ENCODE data around the gene MAP2K5. TPM values are rescaled to one million over a fixed set of nuclear protein-coding genes. Genes with fewer than 3 reads are reported as not detected.

Gene MAP2K5
- polyA plus RNA-seq, 1 donor from 2014 or later = 15.2 TPM

DNA sequence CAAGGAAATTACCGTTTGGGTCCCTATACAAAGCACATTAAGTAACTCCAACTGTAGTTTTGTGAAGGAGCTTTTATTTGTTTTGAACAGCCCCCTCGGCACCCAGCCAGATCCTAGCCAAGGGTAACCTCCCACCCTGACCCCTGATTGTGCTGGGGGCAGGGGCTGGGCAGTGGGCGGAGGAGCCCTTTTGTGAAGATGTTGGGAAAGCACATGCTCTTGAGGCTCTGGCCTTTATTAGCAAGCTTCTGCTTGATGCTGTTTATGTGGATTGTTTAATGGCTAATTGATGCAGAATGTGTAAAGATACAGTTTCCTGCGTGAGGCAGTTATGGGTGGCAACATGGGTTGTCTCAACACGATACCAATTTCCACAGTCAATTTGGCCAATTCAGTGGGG is 136.5 kb downstream of the MAP2K5 start:
- Mint-ChIP-seq H3K4me3 (no peak overlapping the region), H3K27me3 (no peaks in the 10 kb centered on the region), H3K9me3 (peaks cover 2 to 5% (median 4%) of the 10 kb centered on the region in 3 donors), H3K4me1 (no peaks in the 10 kb centered on the region), H3K27ac (no peak overlapping the region), H3K36me3 (no peaks in the 10 kb centered on the region)

- H3K4me3 Mint-ChIP-seq = no peak overlapping the region
- peaks cover 3% of the 10 kb centered on the region for H3K36me3 Mint-ChIP-seq
- no peaks in the 10 kb centered on the region for H3K4me1 Mint-ChIP-seq
- H3K27me3 Mint-ChIP-seq = no peaks in the 10 kb centered on the region
- H3K27ac Mint-ChIP-seq = no peak overlapping the region
- peaks cover 2 to 10% (median 9%) of the 10 kb centered on the region in 3 donors for H3K9me3 Mint-ChIP-seq
Measured at GRCh38 chr15:67680641-67681040, 138.1 kb downstream of the MAP2K5 start.

DNA sequence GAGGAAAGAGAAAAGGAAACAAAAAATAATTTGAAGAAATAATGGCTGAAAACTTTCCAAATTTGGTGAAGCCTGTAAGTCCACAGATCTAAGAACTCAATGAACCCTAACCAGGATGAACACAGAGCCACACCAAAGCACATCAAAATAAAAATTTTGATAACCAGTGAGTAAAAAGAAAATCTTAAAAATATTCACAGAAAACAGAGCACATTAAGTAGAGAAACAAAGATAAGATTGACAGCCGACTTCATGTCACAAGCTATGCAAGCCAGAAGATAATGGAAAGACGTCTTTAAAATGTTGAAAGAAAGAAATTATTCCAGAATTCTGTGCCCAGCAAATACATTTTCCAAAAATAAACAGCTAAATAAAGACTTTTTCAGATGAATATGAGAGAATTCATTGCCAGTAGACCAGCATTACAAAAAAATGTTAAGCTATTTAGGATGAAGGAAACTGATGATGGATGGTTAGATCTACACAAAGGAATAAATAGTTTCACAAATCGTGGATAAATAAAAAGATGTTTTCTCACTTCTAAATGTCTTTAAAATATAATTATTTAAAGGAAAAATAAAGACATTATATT is 142.6 kb downstream of the MAP2K5 start:
- H3K36me3 Mint-ChIP-seq = peaks cover 3% of the 10 kb centered on the region
- peaks cover 2 to 14% (median 14%) of the 10 kb centered on the region in 3 donors for H3K9me3 Mint-ChIP-seq
- H3K27ac Mint-ChIP-seq = no peak overlapping the region

GRCh38 chr15:67685716-67686115 is 143.2 kb downstream of the MAP2K5 start:
- Mint-ChIP-seq H3K9me3 (peaks cover 2 to 14% (median 14%) of the 10 kb centered on the region in 3 donors), H3K4me1 (no peaks in the 10 kb centered on the region), H3K27me3 (no peaks in the 10 kb centered on the region), H3K36me3 (peaks cover 3% of the 10 kb centered on the region), H3K4me3 (no peak overlapping the region), H3K27ac (no peak overlapping the region)

More for the DNA sequence above, 142.6 kb downstream of the MAP2K5 start:
- no peaks in the 10 kb centered on the region for H3K27me3 Mint-ChIP-seq
- no peaks in the 10 kb centered on the region for H3K4me1 Mint-ChIP-seq
- H3K4me3 Mint-ChIP-seq = no peak overlapping the region

DNA sequence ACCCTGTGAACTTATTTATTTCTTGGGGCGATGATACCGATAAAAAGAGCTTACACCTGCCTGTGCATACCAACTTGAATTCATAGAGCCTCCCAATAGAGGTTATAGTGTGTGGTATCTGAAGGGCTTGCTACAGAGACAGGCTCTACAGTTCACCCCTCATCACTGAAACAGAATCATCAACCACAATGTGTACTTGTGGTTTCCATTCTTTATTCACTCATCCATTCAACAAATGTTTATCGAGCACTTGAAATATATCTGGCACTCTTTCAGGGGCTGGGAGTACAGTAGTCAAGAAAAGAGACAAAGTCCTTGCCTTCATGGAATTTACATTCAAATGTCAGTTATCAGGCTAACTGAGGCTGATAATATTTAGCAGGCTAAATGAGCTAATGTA is 148.4 kb downstream of the MAP2K5 start:
- Mint-ChIP-seq H3K27me3 (no peaks in the 10 kb centered on the region), H3K9me3 (peaks cover 1 to 2% (median 2%) of the 10 kb centered on the region in 3 donors), H3K27ac (no peak overlapping the region), H3K36me3 (peaks cover 13% of the 10 kb centered on the region), H3K4me1 (no peaks in the 10 kb centered on the region), H3K4me3 (no peak overlapping the region)

DNA sequence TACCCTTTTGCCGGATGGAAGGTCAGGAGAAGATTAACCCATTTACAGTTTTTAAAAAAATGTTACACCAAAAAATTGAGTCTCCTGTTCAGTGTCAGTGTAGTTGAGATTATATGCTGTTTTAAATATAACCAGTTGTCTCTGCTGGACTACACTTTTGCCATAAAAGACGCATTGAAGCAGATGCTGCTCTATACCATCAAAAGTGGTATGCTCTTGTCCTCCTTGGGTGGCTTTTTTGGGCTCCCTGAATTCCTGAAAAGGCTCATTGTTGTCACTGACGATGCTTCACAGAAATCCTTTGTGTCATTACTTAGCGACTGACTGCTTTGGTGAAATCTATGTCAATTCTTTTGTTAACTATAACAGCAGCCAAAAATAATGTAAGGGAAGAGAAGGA is 148.9 kb downstream of the MAP2K5 start:
- no peak overlapping the region for H3K27ac Mint-ChIP-seq
- H3K36me3 Mint-ChIP-seq = peaks cover 13% of the 10 kb centered on the region
- peaks cover 0 to 2% (median 0%) of the 10 kb centered on the region in 3 donors for H3K9me3 Mint-ChIP-seq
- H3K27me3 Mint-ChIP-seq = no peaks in the 10 kb centered on the region
- no peak overlapping the region for H3K4me3 Mint-ChIP-seq
- no peaks in the 10 kb centered on the region for H3K4me1 Mint-ChIP-seq

GRCh38 chr15:67692573-67692972 is 150.1 kb downstream of the MAP2K5 start:
- Mint-ChIP-seq H3K27me3 (no peaks in the 10 kb centered on the region), H3K27ac (no peak overlapping the region), H3K9me3 (peaks cover 0 to 2% (median 0%) of the 10 kb centered on the region in 3 donors), H3K36me3 (peaks cover 13% of the 10 kb centered on the region), H3K4me3 (no peak overlapping the region), H3K4me1 (no peaks in the 10 kb centered on the region)

- peaks cover 0 to 2% (median 2%) of the 10 kb centered on the region in 3 donors for H3K9me3 Mint-ChIP-seq
Measured at GRCh38 chr15:67696087-67696486, 153.6 kb downstream of the MAP2K5 start.

DNA sequence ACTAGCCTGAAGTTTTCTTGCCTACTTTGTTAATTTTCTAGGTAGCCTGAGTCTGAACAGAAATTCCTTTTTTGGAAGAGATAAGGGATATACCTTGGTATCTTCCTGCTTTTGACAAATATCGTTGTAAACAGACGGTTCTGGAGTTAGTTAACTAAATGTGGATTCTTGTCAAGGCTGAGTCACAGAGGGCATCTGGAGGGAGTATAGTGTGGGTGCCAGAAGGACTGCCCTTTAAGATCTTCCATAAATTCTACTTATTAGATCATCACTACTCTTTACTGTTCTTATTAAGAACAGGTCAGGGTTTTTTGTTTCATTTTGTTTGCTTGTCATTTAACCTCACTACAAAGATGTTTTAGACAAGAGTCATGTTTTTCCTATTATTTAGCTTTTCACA is 157.5 kb downstream of the MAP2K5 start:
- no peak overlapping the region for H3K27ac Mint-ChIP-seq
- H3K27me3 Mint-ChIP-seq = no peaks in the 10 kb centered on the region
- H3K9me3 Mint-ChIP-seq = peaks cover 0 to 2% (median 1%) of the 10 kb centered on the region in 3 donors
- H3K4me1 Mint-ChIP-seq = no peaks in the 10 kb centered on the region
- H3K4me3 Mint-ChIP-seq = no peak overlapping the region
- peaks cover 13% of the 10 kb centered on the region for H3K36me3 Mint-ChIP-seq

More at GRCh38 chr15:67696087-67696486, 153.6 kb downstream of the MAP2K5 start:
- Mint-ChIP-seq H3K27me3 (no peaks in the 10 kb centered on the region), H3K4me3 (no peak overlapping the region), H3K4me1 (no peaks in the 10 kb centered on the region), H3K27ac (no peak overlapping the region), H3K36me3 (peaks cover 24% of the 10 kb centered on the region)

GRCh38 chr15:67701669-67702068 is 159.2 kb downstream of the MAP2K5 start:
- Mint-ChIP-seq H3K36me3 (peaks cover 23% of the 10 kb centered on the region), H3K27me3 (no peaks in the 10 kb centered on the region), H3K4me1 (no peaks in the 10 kb centered on the region)

GRCh38 chr15:67707520-67708283 is 165.2 kb downstream of the MAP2K5 start:
- Mint-ChIP-seq H3K4me1 (no peaks in the 10 kb centered on the region), H3K27ac (no peak overlapping the region), H3K36me3 (peaks cover 12% of the 10 kb centered on the region), H3K4me3 (no peak overlapping the region), H3K9me3 (peaks cover 0 to 1% (median 0%) of the 10 kb centered on the region in 3 donors), H3K27me3 (no peaks in the 10 kb centered on the region)

More at GRCh38 chr15:67701669-67702068, 159.2 kb downstream of the MAP2K5 start:
- Mint-ChIP-seq H3K4me3 (no peak overlapping the region), H3K27ac (no peak overlapping the region), H3K9me3 (peaks cover 0 to 2% (median 1%) of the 10 kb centered on the region in 3 donors)

DNA sequence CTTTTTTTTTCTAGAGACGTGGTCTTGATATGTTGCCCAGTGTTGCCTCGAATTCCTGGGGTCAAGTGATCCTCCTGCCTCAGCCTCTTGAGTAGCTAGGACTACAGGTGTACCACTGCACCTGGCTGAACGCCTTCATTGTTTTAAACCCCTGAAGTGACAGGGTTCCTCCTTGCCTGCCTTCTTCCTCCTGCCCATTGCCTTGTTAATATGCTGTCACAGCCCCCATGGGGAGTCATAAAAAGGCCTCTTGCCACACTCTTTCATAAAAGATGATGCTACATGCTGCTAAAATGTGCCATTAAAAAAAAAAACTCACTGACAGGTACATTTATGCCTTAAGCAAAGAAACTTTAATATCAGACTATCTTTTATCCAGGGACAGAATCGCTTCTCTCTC is 166.0 kb downstream of the MAP2K5 start:
- peaks cover 12% of the 10 kb centered on the region for H3K36me3 Mint-ChIP-seq
- no peak overlapping the region for H3K27ac Mint-ChIP-seq
- H3K27me3 Mint-ChIP-seq = no peaks in the 10 kb centered on the region
- no peaks in the 10 kb centered on the region for H3K4me1 Mint-ChIP-seq
- H3K4me3 Mint-ChIP-seq = no peak overlapping the region
- peaks cover 0 to 1% (median 0%) of the 10 kb centered on the region in 3 donors for H3K9me3 Mint-ChIP-seq

- Mint-ChIP-seq H3K27me3 (no peaks in the 10 kb centered on the region), H3K36me3 (no peaks in the 10 kb centered on the region), H3K27ac (no peak overlapping the region), H3K4me3 (no peak overlapping the region), H3K9me3 (no peaks in the 10 kb centered on the region), H3K4me1 (peaks cover 0 to 2% (median 0%) of the 10 kb centered on the region in 3 donors)
Measured at GRCh38 chr15:67715170-67715569, 172.7 kb downstream of the MAP2K5 start.

DNA sequence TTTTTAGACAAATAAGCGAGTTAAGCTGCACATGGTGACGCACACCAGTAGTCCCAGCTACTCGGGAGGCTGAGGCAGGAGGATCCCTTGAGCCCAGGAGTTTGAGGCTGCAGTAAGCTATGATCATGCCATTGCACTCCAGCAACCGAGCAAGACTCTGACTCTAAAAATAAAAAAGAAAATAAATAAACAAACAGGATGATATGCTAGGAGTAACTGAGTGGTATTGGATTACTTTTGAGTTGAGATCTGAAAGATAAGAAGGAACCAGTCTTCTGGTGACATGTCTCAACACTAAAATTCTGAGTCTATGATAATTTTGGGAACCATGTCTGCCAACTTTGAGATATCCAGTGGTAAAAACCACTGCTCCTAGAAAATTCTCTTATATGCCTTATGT is 173.7 kb downstream of the MAP2K5 start:
- Mint-ChIP-seq H3K4me3 (no peak overlapping the region), H3K4me1 (peaks cover 0 to 5% (median 4%) of the 10 kb centered on the region in 3 donors), H3K36me3 (no peaks in the 10 kb centered on the region), H3K27ac (no peak overlapping the region), H3K27me3 (no peaks in the 10 kb centered on the region), H3K9me3 (no peaks in the 10 kb centered on the region)

DNA sequence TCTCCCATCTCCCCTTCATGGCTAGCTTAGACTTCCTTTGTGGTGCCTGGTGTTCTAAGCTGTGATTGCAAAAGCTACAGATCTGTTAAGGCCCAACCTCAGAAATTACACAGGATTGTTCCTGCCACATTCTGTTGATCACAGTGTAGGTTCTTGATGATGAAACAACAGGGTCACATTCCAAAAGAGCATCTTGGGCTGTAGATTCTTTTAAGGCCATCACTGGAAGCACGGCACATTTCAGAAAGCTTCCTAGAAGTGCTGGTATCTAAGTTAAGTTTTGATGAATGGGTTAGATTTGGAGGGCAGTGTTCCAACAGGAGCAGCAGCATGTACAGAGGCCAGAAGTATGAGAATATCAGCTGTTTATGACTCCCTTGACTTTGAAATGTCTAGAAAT is 175.3 kb downstream of the MAP2K5 start:
- H3K4me3 Mint-ChIP-seq = no peak overlapping the region
- no peak overlapping the region for H3K27ac Mint-ChIP-seq
- H3K4me1 Mint-ChIP-seq = peaks cover 0 to 5% (median 4%) of the 10 kb centered on the region in 3 donors
- H3K27me3 Mint-ChIP-seq = no peaks in the 10 kb centered on the region
- H3K9me3 Mint-ChIP-seq = no peaks in the 10 kb centered on the region
- no peaks in the 10 kb centered on the region for H3K36me3 Mint-ChIP-seq

Data from IgD-negative memory B cell (primary cell).